Trophoblast cell (in vitro differentiated cells and primary cell): ENCODE measurements around the gene TGFBR3L.

ENCODE experiments used
- DNase-seq, 2 donors: peaks; one replicate each; pipeline ENCODE4 v3.0.0-alpha.2; 2016
- H2AFZ ChIP-seq: 2 replicates; pipeline ENCODE4 v1.6.1; 2013; ENCODE audit warnings: low read length, moderate library complexity, mild to moderate bottlenecking; ENCODE audit not compliant: insufficient read depth, poor library complexity
- H2AK5ac ChIP-seq: 2 replicates; pipeline ENCODE4 v1.6.1; 2013; ENCODE audit warnings: mild to moderate bottlenecking, low read length
- H2BK120ac ChIP-seq: 2 replicates; pipeline ENCODE4 v1.6.1; 2013; ENCODE audit warnings: low read length, mild to moderate bottlenecking, moderate library complexity; ENCODE audit not compliant: insufficient read depth, poor library complexity
- H2BK12ac ChIP-seq: 2 replicates; pipeline ENCODE4 v1.6.1; 2013; ENCODE audit warnings: mild to moderate bottlenecking, low read length, moderate library complexity
- H2BK5ac ChIP-seq: 2 replicates; pipeline ENCODE4 v1.6.1; 2013; ENCODE audit warnings: low read length, low read depth, moderate library complexity, mild to moderate bottlenecking; ENCODE audit not compliant: poor library complexity
- H3K14ac ChIP-seq: 2 replicates; pipeline ENCODE4 v1.6.1; 2013; ENCODE audit warnings: mild to moderate bottlenecking, low read length
- H3K18ac ChIP-seq: 2 replicates; pipeline ENCODE4 v1.6.1; 2013; ENCODE audit warnings: mild to moderate bottlenecking, low read length
- H3K23ac ChIP-seq: 2 replicates; pipeline ENCODE4 v1.6.1; 2013; ENCODE audit warnings: low read length
- H3K27ac ChIP-seq: 2 replicates; pipeline ENCODE4 v1.5.1; 2013; ENCODE audit warnings: low read depth, mild to moderate bottlenecking, inconsistent platforms, low read length, moderate library complexity
- H3K27me3 ChIP-seq: 2 replicates; pipeline ENCODE4 v1.6.1; 2013; ENCODE audit warnings: inconsistent platforms, mild to moderate bottlenecking, low read length, moderate library complexity; ENCODE audit not compliant: insufficient read depth
- H3K36me3 ChIP-seq, 2 experiments: 1 replicate in 1 of 2; 2 replicates in 1 of 2; pipeline ENCODE4 v1.6.1; 2013; ENCODE audit warnings: low read length in 2 of 2, mild to moderate bottlenecking in 2 of 2, moderate library complexity in 1 of 2; ENCODE audit not compliant: insufficient read depth in 2 of 2, control insufficient read depth in 1 of 2
- H3K4ac ChIP-seq: 2 replicates; pipeline ENCODE4 v1.6.1; 2013; ENCODE audit warnings: low read depth, mild to moderate bottlenecking, low read length, moderate library complexity
- H3K4me1 ChIP-seq, 2 experiments: 1 replicate in 1 of 2; 2 replicates in 1 of 2; pipeline ENCODE4 v1.6.1; 2013; ENCODE audit warnings: low read length in 2 of 2, mild to moderate bottlenecking in 2 of 2, moderate library complexity in 1 of 2; ENCODE audit not compliant: insufficient read depth in 2 of 2, control insufficient read depth in 1 of 2
- H3K4me2 ChIP-seq: 2 replicates; pipeline ENCODE4 v1.6.1; 2013; ENCODE audit warnings: inconsistent platforms, mild to moderate bottlenecking, low read length, moderate library complexity
- H3K4me3 ChIP-seq: 2 replicates; pipeline ENCODE4 v1.5.1; 2013; ENCODE audit warnings: mild to moderate bottlenecking, low read depth, low read length, inconsistent platforms
- H3K79me1 ChIP-seq: one replicate; pipeline ENCODE4 v1.6.1; 2013; ENCODE audit warnings: low read length
- H3K79me2 ChIP-seq: 2 replicates; pipeline ENCODE4 v1.6.1; 2013; ENCODE audit warnings: low read length, mild to moderate bottlenecking; ENCODE audit not compliant: control insufficient read depth, insufficient read depth, poor library complexity
- H3K9ac ChIP-seq: 2 replicates; pipeline ENCODE4 v1.6.1; 2013; ENCODE audit warnings: mild to moderate bottlenecking, low read length
- H3K9me3 ChIP-seq: 2 replicates; pipeline ENCODE4 v1.6.1; 2013; ENCODE audit warnings: low read depth, mild to moderate bottlenecking, control low read depth, inconsistent platforms, low read length; ENCODE audit not compliant: insufficient read depth
- H4K12ac ChIP-seq: 2 replicates; pipeline ENCODE4 v1.6.1; 2013; ENCODE audit warnings: low read depth, mild to moderate bottlenecking, low read length, moderate library complexity
- H4K8ac ChIP-seq: 2 replicates; pipeline ENCODE4 v1.6.1; 2013; ENCODE audit warnings: low read depth, mild to moderate bottlenecking, low read length, moderate library complexity
- H4K91ac ChIP-seq: one replicate; pipeline ENCODE4 v1.6.1; 2013; ENCODE audit warnings: low read depth, mild to moderate bottlenecking, low read length, moderate library complexity
- WGBS: extraction: QIAGEN DNeasy Blood & Tissue Kit; methylation state at CpG from one replicate; pipeline ENCODE4 v1.1.7; 2013; ENCODE audit warnings: missing lambda C conversion rate; ENCODE audit not compliant: insufficient read length, insufficient coverage; ENCODE audit errors: extremely low coverage; 5-methylcytosine and 5-hydroxymethylcytosine counted together

Gene TGFBR3L

DNA sequence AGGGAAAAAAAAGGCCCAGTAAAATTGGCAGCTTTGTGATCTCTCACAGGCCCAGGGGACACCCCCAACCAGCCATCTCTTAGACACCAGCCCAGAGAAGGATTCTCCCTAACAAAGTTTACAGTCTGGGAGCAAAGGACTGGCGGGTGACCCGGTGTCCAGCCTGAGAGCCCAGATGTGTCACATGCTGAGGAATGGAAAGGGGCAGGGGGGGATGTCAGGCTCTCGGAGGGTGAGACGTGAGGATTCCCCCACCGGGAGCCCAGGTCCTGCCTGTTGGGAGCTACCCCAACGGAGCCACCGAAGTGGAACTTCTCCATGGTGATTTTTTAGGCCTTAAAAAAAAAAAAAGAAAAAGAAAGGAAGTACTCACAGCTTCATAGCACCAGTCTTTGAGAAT is 16.1 kb downstream of the TGFBR3L start:
- Histone ChIP-seq H3K9ac (no peak overlapping the region), H3K23ac (no peak overlapping the region), H2AFZ (no peak overlapping the region), H3K9me3 (no peaks in the 10 kb centered on the region), H3K4me3 (no peak overlapping the region), H4K12ac (no peak overlapping the region), H3K27ac (no peak overlapping the region), H3K79me1 (peaks cover 2% of the 10 kb centered on the region), H3K79me2 (no peaks in the 10 kb centered on the region), H4K8ac (no peak overlapping the region), H2BK12ac (no peak overlapping the region), H4K91ac (no peak overlapping the region), H3K14ac (no peak overlapping the region), H3K4ac (no peak overlapping the region), H3K36me3 (peaks cover 55 to 59% of the 10 kb centered on the region in 2 experiments), H3K18ac (no peak overlapping the region), H3K4me1 (peaks cover 8 to 11% of the 10 kb centered on the region in 2 experiments), H2BK120ac (no peak overlapping the region), H2AK5ac (no peak overlapping the region), H3K27me3 (no peaks in the 10 kb centered on the region), H3K4me2 (no peak overlapping the region), H2BK5ac (no peak overlapping the region)
- no CpG with 5 or more reads among the region's 7 CpGs for WGBS
- no peak for DNase-seq

- Histone ChIP-seq H3K18ac (no peak overlapping the region), H4K12ac (no peak overlapping the region), H2BK5ac (no peak overlapping the region), H3K4ac (no peak overlapping the region), H4K91ac (no peak overlapping the region), H4K8ac (no peak overlapping the region), H3K79me2 (no peaks in the 10 kb centered on the region), H2AFZ (no peak overlapping the region), H3K27me3 (no peaks in the 10 kb centered on the region), H2AK5ac (no peak overlapping the region), H3K23ac (no peak overlapping the region), H3K9ac (no peak overlapping the region), H2BK12ac (no peak overlapping the region), H3K14ac (no peak overlapping the region), H3K9me3 (no peaks in the 10 kb centered on the region), H2BK120ac (no peak overlapping the region), H3K27ac (no peak overlapping the region), H3K4me1 (peaks cover 5 to 8% of the 10 kb centered on the region in 2 experiments), H3K4me2 (no peak overlapping the region), H3K36me3 (peaks cover 59 to 65% of the 10 kb centered on the region in 2 experiments), H3K4me3 (no peak overlapping the region), H3K79me1 (no peaks in the 10 kb centered on the region)
- no peak for DNase-seq
- WGBS: no CpG with 5 or more reads among the region's 36 CpGs
Observed at GRCh38 chr19:7931221-7932061, 16.8 kb downstream of the TGFBR3L start.

DNA sequence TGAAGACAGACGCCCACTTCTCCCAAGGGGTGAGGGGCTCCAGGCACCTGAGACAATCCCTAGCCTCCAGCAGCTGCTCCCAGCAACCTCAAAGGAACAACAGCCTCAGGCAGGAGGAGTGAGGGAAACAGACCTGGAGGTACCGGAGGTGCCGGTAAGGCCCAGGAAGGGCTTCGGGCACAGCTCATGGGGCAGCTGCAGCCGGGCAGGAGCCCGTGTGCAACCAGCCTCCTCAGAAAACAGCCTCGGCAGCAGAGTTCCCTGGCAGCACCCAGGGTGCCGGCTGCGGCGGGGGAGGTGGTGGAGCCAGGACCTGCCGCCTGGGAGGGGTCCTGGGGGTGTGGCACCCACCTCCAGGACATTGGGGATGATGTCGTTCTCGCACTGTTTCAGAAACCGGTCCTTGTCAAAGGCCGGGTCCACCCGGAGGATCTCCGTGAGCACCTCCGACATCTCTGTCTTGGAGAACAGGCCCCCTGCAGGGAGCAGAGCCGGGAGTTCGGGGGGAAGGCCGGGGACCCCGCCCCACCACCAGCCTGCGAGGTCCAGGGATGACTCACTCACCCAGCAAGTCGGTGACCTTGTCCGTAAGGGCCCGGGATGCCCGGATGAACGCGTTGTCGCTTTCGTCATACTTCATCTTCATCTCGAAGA is 17.8 kb downstream of the TGFBR3L start:
- WGBS: no CpG with 5 or more reads among the region's 32 CpGs

GRCh38 chr19:7932930-7933300 is 18.3 kb downstream of the TGFBR3L start:
- H3K4ac ChIP-seq: no peak overlapping the region
- H3K27me3 ChIP-seq: no peaks in the 10 kb centered on the region
- no peak overlapping the region for H3K18ac ChIP-seq
- no peak overlapping the region for H4K91ac ChIP-seq
- H4K8ac ChIP-seq: no peak overlapping the region
- no peak overlapping the region for H2AK5ac ChIP-seq
- no CpG with 5 or more reads among the region's 10 CpGs for WGBS
- H4K12ac ChIP-seq: no peak overlapping the region
- no peak overlapping the region for H2AFZ ChIP-seq
- H2BK120ac ChIP-seq: no peak overlapping the region
- no peak overlapping the region for H3K27ac ChIP-seq
- no peaks in the 10 kb centered on the region for H3K9me3 ChIP-seq
- peaks cover 68 to 74% of the 10 kb centered on the region in 2 experiments for H3K36me3 ChIP-seq
- H2BK5ac ChIP-seq: no peak overlapping the region
- no peak overlapping the region for H3K14ac ChIP-seq
- no peak overlapping the region for H3K4me2 ChIP-seq
- H3K79me1 ChIP-seq: no peaks in the 10 kb centered on the region
- H3K23ac ChIP-seq: no peak overlapping the region
- H3K9ac ChIP-seq: no peak overlapping the region
- no peak overlapping the region for H2BK12ac ChIP-seq
- H3K4me3 ChIP-seq: no peak overlapping the region
- no peak for DNase-seq
- H3K4me1 ChIP-seq: peaks cover 5 to 7% of the 10 kb centered on the region in 2 experiments
- H3K79me2 ChIP-seq: no peaks in the 10 kb centered on the region

More for the DNA sequence above, 17.8 kb downstream of the TGFBR3L start:
- H2AFZ ChIP-seq: no peak overlapping the region
- no peak overlapping the region for H3K23ac ChIP-seq
- H4K12ac ChIP-seq: no peak overlapping the region
- no peak overlapping the region for H2AK5ac ChIP-seq
- no peak overlapping the region for H3K4me3 ChIP-seq
- H3K18ac ChIP-seq: no peak overlapping the region
- no peak overlapping the region for H2BK12ac ChIP-seq
- H3K4me2 ChIP-seq: no peak overlapping the region
- no peaks in the 10 kb centered on the region for H3K27me3 ChIP-seq
- no peak overlapping the region for H2BK120ac ChIP-seq
- H3K4ac ChIP-seq: no peak overlapping the region
- peaks cover 5 to 7% of the 10 kb centered on the region in 2 experiments for H3K4me1 ChIP-seq
- no peak overlapping the region for H3K27ac ChIP-seq
- H3K79me1 ChIP-seq: no peaks in the 10 kb centered on the region
- no peak overlapping the region for H4K91ac ChIP-seq
- no peak overlapping the region for H4K8ac ChIP-seq
- no peaks in the 10 kb centered on the region for H3K9me3 ChIP-seq
- H3K36me3 ChIP-seq: peaks cover 64 to 69% of the 10 kb centered on the region in 2 experiments
- DNase-seq: no peak
- no peaks in the 10 kb centered on the region for H3K79me2 ChIP-seq
- no peak overlapping the region for H3K14ac ChIP-seq
- no peak overlapping the region for H2BK5ac ChIP-seq
- H3K9ac ChIP-seq: no peak overlapping the region
